HG03520 (cell line): Measurements from ENCODE around the gene CD300LF.

Source experiments
- ATAC-seq: cut with Tn5 transposase; IDR thresholded peaks from one replicate; pipeline ENCODE4 v1.9.1; 2021; ENCODE audit warnings: mild to moderate bottlenecking, moderate library complexity; ENCODE audit not compliant: unreplicated experiment

The CD300LF gene

GRCh38 chr17:74691151-74691550 lies 21.6 kb downstream of the CD300LF start:
- no peak for ATAC-seq

- no peak for ATAC-seq
These were observed 22.3 kb downstream of the CD300LF start for GRCh38 chr17:74690409-74690825.

GRCh38 chr17:74687886-74688285 lies 24.8 kb downstream of the CD300LF start:
- ATAC-seq = no peak

GRCh38 chr17:74686761-74687160 lies 26.0 kb downstream of the CD300LF start:
- no peak for ATAC-seq

- ATAC-seq = no peak
These were observed 30.1 kb downstream of the CD300LF start for GRCh38 chr17:74682471-74683190.

- ATAC-seq = no peak
These were observed 30.7 kb downstream of the CD300LF start for GRCh38 chr17:74682028-74682427.

- no peak for ATAC-seq
These were observed 31.8 kb downstream of the CD300LF start for GRCh38 chr17:74680941-74681340.

- no peak for ATAC-seq
These were observed 32.5 kb downstream of the CD300LF start for GRCh38 chr17:74680213-74680612.

- ATAC-seq = no peak
These were observed 33.3 kb downstream of the CD300LF start for GRCh38 chr17:74679374-74679773.

GRCh38 chr17:74678541-74678940 lies 34.2 kb downstream of the CD300LF start:
- ATAC-seq = no peak

- ATAC-seq = no peak
These were observed 34.9 kb downstream of the CD300LF start for GRCh38 chr17:74677558-74678466.

- ATAC-seq = no peak
These were observed 41.5 kb downstream of the CD300LF start for GRCh38 chr17:74671031-74671771.

- ATAC-seq = no peak
These were observed 42.4 kb downstream of the CD300LF start for GRCh38 chr17:74670329-74670728.

- ATAC-seq = no peak
These were observed 49.2 kb downstream of the CD300LF start for GRCh38 chr17:74663561-74663960.

- no peak for ATAC-seq
These were observed 52.8 kb downstream of the CD300LF start for GRCh38 chr17:74659889-74660288.

GRCh38 chr17:74658620-74659019 lies 54.1 kb downstream of the CD300LF start:
- ATAC-seq = no peak

GRCh38 chr17:74654742-74655141 lies 58.0 kb downstream of the CD300LF start:
- ATAC-seq = no peak

- no peak for ATAC-seq
These were observed 60.7 kb downstream of the CD300LF start for GRCh38 chr17:74652020-74652419.

GRCh38 chr17:74649909-74650308 lies 62.8 kb downstream of the CD300LF start:
- no peak for ATAC-seq

GRCh38 chr17:74647871-74648672 lies 64.7 kb downstream of the CD300LF start:
- ATAC-seq = no peak

GRCh38 chr17:74646231-74646630 lies 66.5 kb downstream of the CD300LF start:
- ATAC-seq = no peak
